H1 (cell line): ENCODE results near the gene TAGLN3.

Experiments used
- E2F6 ChIP-seq: IDR thresholded peaks from 2 replicates; pipeline ENCODE4 v1.6.1; 2012; ENCODE audit warnings: inconsistent platforms
- RAD21 ChIP-seq, 2 experiments: IDR thresholded peaks in 1 of 2; conservative IDR thresholded peaks in 1 of 2; 2 replicates each; pipeline ENCODE4 v1.6.1; 2011; ENCODE audit warnings: low read depth in 2 of 2, low read length in 2 of 2, improper control_type of control experiment in 1 of 2, inconsistent platforms in 1 of 2, mild to moderate bottlenecking in 1 of 2, moderate library complexity in 1 of 2

GRCh38 chr3:111968319-111969054 lies 30.2 kb upstream of the TAGLN3 start:
- TF ChIP-seq RAD21 (IDR thresholded peaks at IDR 0.05 in 1 of 2, conservative IDR thresholded peaks at IDR 0.05 in 1 of 2; ENCODE audit: low read depth in 2 of 2, low read length in 2 of 2) (no peak), E2F6 (no peak)
